AG04449 (cell line): ENCODE results near the gene KLHDC8A.
A peak's percentile ranks its signal among the peaks of the same experiment; 100 is the strongest.
"Not testable (repeated sequence)": the region's sequence is repeated elsewhere in the genome, so short reads cannot be mapped to it uniquely, and the experiment has no call there.

ENCODE experiments used
- CTCF ChIA-PET: fragments of 350-600 bp; formaldehyde crosslinking; extraction: SDS; loops from one replicate; lab custom pipeline; 2021; ENCODE audit warnings: antibody characterized with exemption; lab: Yijun Ruan, JAX
- POLR2A ChIA-PET: fragments of 400-600, 350-600 bp; formaldehyde crosslinking; extraction: SDS; loops from one replicate; lab custom pipeline; 2020; ENCODE audit warnings: antibody characterized with exemption, inconsistent platforms; lab: Yijun Ruan, JAX
- DNase-seq: peaks from one replicate; pipeline ENCODE4 v3.0.0-alpha.2; 2010; ENCODE audit warnings: low read depth, low spot score
- H3K4me3 ChIP-seq: 2 replicates; pipeline ENCODE4 v1.5.1; 2011; ENCODE audit warnings: low read depth, mild to moderate bottlenecking, control low read depth, low read length
- CTCF ChIP-seq: IDR thresholded peaks from one replicate; pipeline ENCODE4 v1.5.1; 2011; ENCODE audit warnings: mild to moderate bottlenecking, moderate library complexity, low read length, control low read depth, inconsistent platforms; ENCODE audit not compliant: insufficient read depth; ENCODE audit errors: missing control alignments

The KLHDC8A gene

GRCh38 chr1:205301205-205301821 lies 55.4 kb downstream of the KLHDC8A start:
- H3K4me3 ChIP-seq, result no peak overlapping the region; the same call in 1 of the 2 replicates
- TF ChIP-seq CTCF, result no peak
- ChIA-PET CTCF (interaction anchor here (6.9 to 17.6 kb wide), 2 partner anchors 19 to 28 kb away, joined by 69 to 221 read pairs; partner anchors contain the start of gene NUAK2), POLR2A (interaction anchor here (0.6 to 4.7 kb wide), 5 partner anchors 13 to 1441 kb away, joined by 3 to 25 read pairs (median 5); partner anchors contain the start of gene NUAK2)
- peak; percentile 92 for DNase-seq

GRCh38 chr1:205300149-205300548 lies 56.6 kb downstream of the KLHDC8A start:
- no peak for TF ChIP-seq CTCF
- H3K4me3 ChIP-seq, result no peak overlapping the region
- no peak for DNase-seq
- ChIA-PET CTCF (interaction anchor here (1.1 to 17.6 kb wide), 3 partner anchors 20 to 54 kb away, joined by 3 to 221 read pairs (median 69); partner anchors contain the start of gene NUAK2), POLR2A (interaction anchor here (0.9 to 4.7 kb wide), 2 partner anchors 14 to 15 kb away, joined by 4 to 25 read pairs; no protein-coding TSS in a partner anchor)

GRCh38 chr1:205298191-205298994 lies 58.3 kb downstream of the KLHDC8A start:
- CTCF ChIA-PET, result interaction anchor here (1.0 to 17.6 kb wide), 6 partner anchors 13 to 190 kb away, joined by 3 to 221 read pairs (median 4); partner anchors contain the start of gene NUAK2
- POLR2A ChIA-PET, result interaction anchor here (0.7 to 4.7 kb wide), 5 partner anchors 14 to 78 kb away, joined by 3 to 25 read pairs (median 8); partner anchors contain the start of gene NUAK2
- no peak overlapping the region for H3K4me3 ChIP-seq
- peak; percentile 95 for DNase-seq
- TF ChIP-seq CTCF, result no peak

- DNase-seq, H3K4me3 ChIP-seq: not testable (repeated sequence)
- CTCF ChIA-PET, result interaction anchor here (1.0 to 17.6 kb wide), 6 partner anchors 12 to 191 kb away, joined by 3 to 221 read pairs (median 4); partner anchors contain the start of gene NUAK2
- POLR2A ChIA-PET, result interaction anchor here (1.2 to 4.7 kb wide), 3 partner anchors 13 to 24 kb away, joined by 8 to 25 read pairs (median 8); partner anchors contain the start of gene NUAK2
Observed at GRCh38 chr1:205297546-205298177, 59.1 kb downstream of the KLHDC8A start.

- H3K4me3 ChIP-seq, result no peak overlapping the region
- POLR2A ChIA-PET, result no interaction called here
- CTCF ChIA-PET, result interaction anchor here (6.9 to 17.6 kb wide), 2 partner anchors 22 to 24 kb away, joined by 69 to 221 read pairs; partner anchors contain the start of gene NUAK2
- no peak for DNase-seq
- no peak for TF ChIP-seq CTCF
Observed at GRCh38 chr1:205296154-205296553, 60.6 kb downstream of the KLHDC8A start.

GRCh38 chr1:205294934-205295333 lies 61.8 kb downstream of the KLHDC8A start:
- DNase-seq, result no peak
- CTCF ChIA-PET, result interaction anchor here (0.9 to 17.6 kb wide), 8 partner anchors 10 to 136 kb away, joined by 3 to 221 read pairs (median 4); partner anchors contain the start of gene NUAK2
- no peak overlapping the region for H3K4me3 ChIP-seq
- POLR2A ChIA-PET, result interaction anchor here (0.9 to 2.1 kb wide), 5 partner anchors 11 to 26 kb away, joined by 3 to 19 read pairs (median 3); partner anchors contain the start of gene NUAK2
- TF ChIP-seq CTCF, result no peak
